T-helper 2 cell treated with Interferon-gamma antibody and Interleukin-4, amounts not matched to agents 5 μg/mL and 100 μg/mL, for 36 hours (primary cell): ENCODE results near the gene TFCP2L1.
"Not testable (repeated sequence)": the region's sequence is repeated elsewhere in the genome, so short reads cannot be mapped to it uniquely, and the experiment has no call there.

Experiments
- DNase-seq: peaks from one replicate; pipeline ENCODE4 v3.0.0; 2021; ENCODE audit warnings: low spot score
- H3K27ac Mint-ChIP-seq: one replicate; pipeline ENCODE4 v1.8.0; 2021; ENCODE audit warnings: mild to moderate bottlenecking, mixed read lengths
- H3K27me3 Mint-ChIP-seq: one replicate; pipeline ENCODE4 v1.8.0; 2021; ENCODE audit warnings: low read depth, mixed read lengths
- H3K36me3 Mint-ChIP-seq: one replicate; pipeline ENCODE4 v1.8.0; 2021; ENCODE audit warnings: low read depth, mixed read lengths
- H3K4me1 Mint-ChIP-seq: one replicate; pipeline ENCODE4 v1.8.0; 2021; ENCODE audit warnings: low read depth, mixed read lengths
- H3K4me3 Mint-ChIP-seq: one replicate; pipeline ENCODE4 v1.8.0; 2022; ENCODE audit warnings: mild to moderate bottlenecking, moderate library complexity, mixed read lengths
- H3K9me3 Mint-ChIP-seq: one replicate; pipeline ENCODE4 v1.8.0; 2021; ENCODE audit warnings: mixed read lengths

The TFCP2L1 gene

DNA sequence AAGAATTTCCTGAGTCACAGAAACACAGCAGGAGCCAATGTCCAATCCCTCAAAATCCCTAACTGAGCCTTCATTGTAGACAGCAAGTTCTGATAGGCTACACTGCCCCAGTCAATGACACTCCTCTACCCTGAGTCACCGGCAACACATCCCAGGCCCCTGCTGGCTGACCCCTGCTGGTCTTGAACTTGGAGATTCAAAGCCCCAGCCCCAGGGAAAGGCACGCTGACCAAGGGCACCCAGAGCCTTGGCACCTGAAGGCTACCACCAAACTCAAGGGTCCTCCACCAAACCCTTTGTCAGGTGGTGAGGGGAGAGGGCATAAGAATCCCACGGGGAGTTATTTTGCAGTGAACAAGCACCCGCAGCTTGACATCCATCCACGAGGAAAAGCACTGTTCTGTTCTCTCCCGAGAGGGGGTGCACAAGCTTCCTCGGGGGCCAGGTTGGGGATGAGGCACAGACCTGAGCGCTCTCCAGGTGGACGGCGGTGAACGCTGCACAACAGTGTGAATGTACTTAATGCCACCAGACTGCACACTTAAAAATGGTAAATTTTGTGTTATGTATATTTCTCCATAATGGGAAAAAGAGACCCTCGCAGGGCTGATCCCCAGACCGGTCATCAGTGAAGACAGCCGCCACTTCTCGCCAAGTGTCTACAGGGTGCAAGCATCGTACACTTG lies 46.9 kb downstream of the TFCP2L1 start:
- Mint-ChIP-seq H3K4me1 (no peaks in the 10 kb centered on the region), H3K9me3 (no peaks in the 10 kb centered on the region), H3K36me3 (no peaks in the 10 kb centered on the region), H3K27me3 (no peaks in the 10 kb centered on the region), H3K4me3 (no peak overlapping the region), H3K27ac (no peak overlapping the region)
- no peak for DNase-seq

DNA sequence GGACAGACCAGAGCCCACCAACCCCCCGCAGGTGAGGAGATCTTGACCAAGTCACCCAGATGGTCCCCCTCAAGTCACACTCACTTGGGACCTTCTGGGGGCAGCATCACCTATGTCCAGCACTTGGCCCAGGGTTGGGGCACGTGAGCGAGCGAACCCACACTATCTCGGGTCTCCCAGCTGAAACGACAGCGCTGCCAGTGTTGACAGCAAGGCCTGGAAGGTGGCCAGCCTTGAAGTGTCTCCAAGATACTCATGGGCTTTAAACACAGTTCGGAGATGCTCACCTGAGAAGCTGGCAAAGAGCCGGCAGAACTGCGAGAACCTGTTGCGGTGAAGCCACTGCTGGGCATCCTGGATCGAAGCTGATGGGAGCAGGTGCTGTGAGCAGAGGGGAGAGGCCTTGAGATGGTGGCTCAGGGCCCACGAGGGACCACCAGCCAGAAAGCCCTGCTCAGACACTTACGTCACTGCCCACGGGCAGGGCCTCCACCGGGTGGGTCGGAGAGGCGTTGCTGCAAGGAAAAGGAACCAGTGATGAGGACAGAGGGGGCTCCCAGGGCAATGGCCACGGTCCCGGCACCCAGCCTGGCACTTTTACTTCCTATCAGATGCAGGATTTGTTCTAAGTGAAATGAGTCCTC lies 47.5 kb downstream of the TFCP2L1 start:
- no peak for DNase-seq
- no peak overlapping the region for H3K27ac Mint-ChIP-seq
- no peaks in the 10 kb centered on the region for H3K9me3 Mint-ChIP-seq
- no peaks in the 10 kb centered on the region for H3K4me1 Mint-ChIP-seq
- no peaks in the 10 kb centered on the region for H3K27me3 Mint-ChIP-seq
- no peak overlapping the region for H3K4me3 Mint-ChIP-seq
- no peaks in the 10 kb centered on the region for H3K36me3 Mint-ChIP-seq

DNA sequence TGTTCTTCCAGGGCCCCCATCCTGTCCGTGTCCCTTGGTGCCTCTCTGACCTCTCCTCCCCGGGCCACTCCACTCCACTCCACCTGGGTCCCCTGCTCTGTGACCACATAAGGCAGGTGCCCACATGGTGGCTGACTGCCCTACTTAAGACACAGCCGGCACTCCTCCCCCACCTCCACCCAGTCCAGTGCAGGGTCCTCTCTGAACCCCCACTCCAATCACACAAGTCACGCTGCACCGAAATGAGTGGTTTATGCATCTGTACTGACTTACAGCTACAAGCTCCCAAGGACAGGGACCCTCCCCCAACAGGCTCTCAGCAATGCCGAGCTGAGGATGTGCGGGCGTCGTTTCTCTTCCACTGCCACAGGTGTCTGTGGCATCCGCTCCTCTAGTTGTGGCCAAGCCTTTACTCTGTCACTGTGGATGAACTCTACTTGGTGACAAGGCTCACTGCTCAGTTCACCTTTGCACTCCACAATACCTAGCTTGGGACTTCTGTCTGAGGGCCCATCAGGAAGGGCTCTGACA lies 48.3 kb downstream of the TFCP2L1 start:
- Mint-ChIP-seq H3K4me3 (no peak overlapping the region), H3K27ac (no peak overlapping the region), H3K4me1 (no peaks in the 10 kb centered on the region), H3K9me3 (no peaks in the 10 kb centered on the region), H3K36me3 (no peaks in the 10 kb centered on the region), H3K27me3 (no peaks in the 10 kb centered on the region)
- DNase-seq, result no peak

DNA sequence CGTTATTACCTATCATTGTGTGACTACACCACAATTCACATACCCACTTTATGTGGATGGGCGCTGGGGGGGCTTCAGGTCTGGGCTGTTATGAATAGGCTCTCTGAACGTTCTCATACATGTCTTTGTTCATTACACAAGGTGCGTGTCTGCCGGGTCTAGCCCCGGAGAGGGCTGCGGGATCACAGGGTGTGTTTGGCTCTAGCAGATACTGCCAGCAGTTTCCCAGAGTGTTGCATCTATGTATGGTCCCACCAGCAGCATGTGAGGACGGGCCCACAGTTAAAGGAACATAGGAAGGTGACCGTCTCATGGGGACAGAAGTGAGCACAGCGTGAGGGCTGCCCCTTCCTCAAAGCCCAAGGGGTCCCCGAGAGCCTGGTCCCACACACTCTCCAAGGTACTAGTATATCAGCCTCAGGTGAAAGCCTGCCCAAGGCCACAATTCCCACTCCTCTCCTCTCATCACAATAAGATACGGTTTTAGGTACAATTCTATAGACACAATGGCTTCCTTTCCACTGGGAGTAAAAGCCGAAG lies 48.8 kb downstream of the TFCP2L1 start:
- H3K36me3 Mint-ChIP-seq, result no peaks in the 10 kb centered on the region
- H3K27me3 Mint-ChIP-seq, result no peaks in the 10 kb centered on the region
- no peak overlapping the region for H3K27ac Mint-ChIP-seq
- no peaks in the 10 kb centered on the region for H3K9me3 Mint-ChIP-seq
- H3K4me1 Mint-ChIP-seq, result no peaks in the 10 kb centered on the region
- H3K4me3 Mint-ChIP-seq, result no peak overlapping the region
- no peak for DNase-seq

DNA sequence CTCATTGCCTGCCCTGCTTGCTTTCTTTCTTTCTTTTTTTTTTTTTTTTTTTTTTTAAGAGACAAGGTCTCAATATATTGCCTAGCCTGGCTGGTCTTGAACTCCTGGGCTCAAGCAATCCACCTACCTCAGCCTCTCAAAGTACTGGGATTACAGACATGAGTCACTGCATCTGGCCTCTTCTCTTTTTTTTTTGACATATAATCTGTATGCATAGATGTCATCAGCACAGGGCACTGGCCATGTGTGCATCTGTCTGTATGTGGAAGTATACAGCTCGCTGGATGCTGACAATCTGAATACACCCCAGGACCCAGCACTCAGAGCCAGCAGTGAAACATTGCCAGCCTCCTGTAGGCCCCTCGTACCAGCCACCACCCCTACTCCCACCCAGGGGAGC lies 49.5 kb downstream of the TFCP2L1 start:
- no peaks in the 10 kb centered on the region for H3K36me3 Mint-ChIP-seq
- H3K4me1 Mint-ChIP-seq, result no peaks in the 10 kb centered on the region
- H3K27ac Mint-ChIP-seq, result no peak overlapping the region
- no peaks in the 10 kb centered on the region for H3K9me3 Mint-ChIP-seq
- no peak overlapping the region for H3K4me3 Mint-ChIP-seq
- no peak for DNase-seq
- no peaks in the 10 kb centered on the region for H3K27me3 Mint-ChIP-seq

DNA sequence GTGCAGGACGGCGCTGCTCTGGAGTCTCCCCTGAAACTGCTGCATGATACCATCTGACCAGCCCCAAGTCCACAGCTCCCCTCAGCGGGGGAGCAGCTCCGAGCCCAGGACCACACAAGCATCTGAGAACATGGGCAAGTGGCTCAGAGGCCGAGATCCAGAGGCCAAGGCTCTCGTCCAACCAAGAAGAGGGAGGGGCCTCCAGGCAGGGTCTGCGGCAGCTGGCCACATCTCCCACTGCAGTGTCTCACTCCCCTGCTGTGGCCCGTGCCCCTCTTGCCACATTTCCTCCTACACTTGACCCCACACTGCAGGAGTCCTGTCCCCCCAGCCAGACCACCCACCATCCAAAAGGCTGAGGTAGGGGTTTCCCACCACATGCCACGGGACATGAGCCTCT lies 50.2 kb downstream of the TFCP2L1 start:
- H3K36me3 Mint-ChIP-seq, result no peaks in the 10 kb centered on the region
- no peaks in the 10 kb centered on the region for H3K9me3 Mint-ChIP-seq
- H3K27ac Mint-ChIP-seq, result no peak overlapping the region

DNA sequence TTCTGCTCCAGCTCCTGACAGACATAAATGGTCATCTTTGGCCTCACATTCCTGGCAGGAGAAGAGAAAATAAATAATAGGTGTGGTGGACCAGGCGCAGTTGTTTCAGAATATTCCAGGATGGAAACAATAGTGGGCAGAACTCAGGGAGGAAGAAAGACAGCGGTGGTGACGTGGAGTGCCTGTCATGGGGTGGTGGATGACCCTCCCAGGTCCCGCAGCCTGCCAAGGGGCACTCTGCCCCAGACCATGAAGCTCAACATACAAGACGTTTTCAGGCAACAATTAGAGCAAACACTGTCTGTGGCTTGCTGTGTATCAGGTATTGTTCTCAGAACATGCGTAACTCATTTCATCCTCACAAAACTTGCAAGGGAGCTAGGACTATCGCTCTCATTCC lies 50.9 kb downstream of the TFCP2L1 start:
- DNase-seq, result no peak

More for the DNA sequence above, 50.2 kb downstream of the TFCP2L1 start:
- Mint-ChIP-seq H3K4me3 (no peak overlapping the region), H3K4me1 (no peaks in the 10 kb centered on the region), H3K27me3 (no peaks in the 10 kb centered on the region)
- DNase-seq, result no peak

DNA sequence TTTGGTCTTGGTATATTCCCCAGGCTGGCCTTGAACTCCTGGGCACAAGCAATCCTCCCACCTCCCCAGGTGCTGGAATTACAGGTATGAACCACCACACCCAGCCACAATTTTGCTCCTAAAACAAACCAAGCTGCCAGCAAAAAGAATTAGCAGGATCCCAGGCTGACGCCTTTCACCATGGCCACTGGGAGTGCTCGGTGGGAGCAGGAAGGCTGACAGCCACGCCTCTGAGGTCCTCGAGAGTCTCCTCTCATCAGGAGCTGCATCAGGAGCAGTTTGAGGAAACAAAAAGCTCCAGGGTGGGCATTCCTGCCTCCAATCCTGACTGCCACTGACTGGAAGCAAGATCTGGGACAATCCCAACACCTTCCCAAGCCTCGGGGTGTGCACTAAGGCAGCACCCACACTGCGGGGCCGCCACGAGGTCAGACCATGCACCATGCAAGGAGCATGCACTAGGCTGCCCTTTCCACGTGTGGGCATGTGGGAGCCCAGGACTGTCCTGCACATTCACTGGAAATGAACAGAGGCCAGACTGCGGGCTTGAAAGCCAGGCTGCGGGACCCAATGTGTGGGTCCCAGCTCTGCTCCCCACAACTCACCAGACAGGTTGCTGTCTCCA lies 51.4 kb downstream of the TFCP2L1 start:
- H3K9me3 Mint-ChIP-seq, result no peaks in the 10 kb centered on the region
- DNase-seq, result no peak

More for the DNA sequence above, 50.9 kb downstream of the TFCP2L1 start:
- Mint-ChIP-seq H3K27ac (no peak overlapping the region), H3K27me3 (no peaks in the 10 kb centered on the region), H3K9me3 (no peaks in the 10 kb centered on the region), H3K4me1 (no peaks in the 10 kb centered on the region), H3K4me3 (no peak overlapping the region), H3K36me3 (no peaks in the 10 kb centered on the region)

DNA sequence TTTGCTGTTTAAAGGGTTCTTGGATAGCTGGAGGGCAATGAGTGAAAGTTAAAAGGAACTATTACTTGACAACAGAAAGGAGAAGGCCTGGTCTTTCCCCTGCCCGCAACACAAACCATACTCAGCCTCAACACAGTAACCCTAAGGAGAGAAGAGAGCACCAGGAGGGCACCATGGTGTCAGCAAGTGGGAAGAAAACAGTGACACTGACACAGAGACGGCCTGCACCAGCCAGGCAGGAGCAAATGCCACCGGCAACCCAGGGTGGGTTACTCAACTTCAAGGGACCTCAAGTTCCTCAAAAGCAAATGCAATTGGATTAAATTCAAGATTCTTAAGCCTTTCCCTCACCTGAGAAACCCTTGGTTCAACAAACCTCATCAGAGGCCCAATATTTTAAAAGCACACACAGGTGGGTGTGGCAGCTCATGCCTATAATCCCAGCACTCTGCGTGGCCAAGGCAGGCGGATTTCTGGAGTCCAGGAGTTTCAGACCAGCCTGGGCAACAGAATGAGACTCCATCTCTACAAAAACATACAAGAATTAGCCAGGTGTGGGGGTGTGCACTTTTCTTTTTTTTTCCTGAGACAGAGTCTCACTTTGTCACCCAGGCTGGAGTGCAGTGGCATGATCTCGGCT lies 52.3 kb downstream of the TFCP2L1 start:
- Mint-ChIP-seq H3K4me1 (no peaks in the 10 kb centered on the region), H3K9me3 (no peaks in the 10 kb centered on the region), H3K27me3 (no peaks in the 10 kb centered on the region), H3K27ac (no peak overlapping the region), H3K36me3 (no peaks in the 10 kb centered on the region), H3K4me3 (no peak overlapping the region)
- no peak for DNase-seq

More for the DNA sequence above, 51.4 kb downstream of the TFCP2L1 start:
- Mint-ChIP-seq H3K27ac (no peak overlapping the region), H3K4me1 (no peaks in the 10 kb centered on the region), H3K4me3 (no peak overlapping the region), H3K36me3 (no peaks in the 10 kb centered on the region), H3K27me3 (no peaks in the 10 kb centered on the region)

DNA sequence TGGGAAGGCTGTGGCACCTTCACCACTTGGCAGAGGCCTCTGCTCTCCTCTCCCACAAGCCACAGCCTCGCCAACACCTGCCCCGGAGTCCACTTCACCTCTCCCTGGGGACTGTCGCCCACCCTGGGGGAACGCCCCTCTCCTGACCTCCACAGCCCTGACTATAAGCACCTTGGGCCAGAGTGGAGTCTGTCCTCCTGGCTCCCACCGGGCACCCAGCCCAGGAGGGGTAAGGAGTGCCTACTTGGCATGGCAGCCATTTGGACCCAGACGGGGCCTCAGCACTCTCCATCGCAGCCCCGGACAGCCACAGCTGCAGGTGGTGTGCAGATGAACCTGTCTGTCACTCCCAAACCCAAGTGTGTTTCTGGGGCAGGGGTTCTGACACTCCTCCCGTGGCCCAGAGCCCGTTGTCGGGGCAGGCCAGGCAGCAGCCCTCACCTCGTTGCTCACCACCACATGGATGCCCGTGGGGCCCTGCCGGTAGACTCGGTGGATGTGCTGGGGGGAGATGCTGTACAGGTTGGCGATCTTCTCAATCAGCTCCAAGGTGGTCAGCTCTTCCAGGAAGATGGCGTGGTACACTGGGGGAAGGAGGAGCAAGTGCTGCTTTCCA lies 53.5 kb downstream of the TFCP2L1 start:
- no peaks in the 10 kb centered on the region for H3K4me1 Mint-ChIP-seq
- no peak overlapping the region for H3K27ac Mint-ChIP-seq
- no peaks in the 10 kb centered on the region for H3K36me3 Mint-ChIP-seq
- no peak overlapping the region for H3K4me3 Mint-ChIP-seq
- no peaks in the 10 kb centered on the region for H3K27me3 Mint-ChIP-seq
- DNase-seq, result no peak
- no peaks in the 10 kb centered on the region for H3K9me3 Mint-ChIP-seq

DNA sequence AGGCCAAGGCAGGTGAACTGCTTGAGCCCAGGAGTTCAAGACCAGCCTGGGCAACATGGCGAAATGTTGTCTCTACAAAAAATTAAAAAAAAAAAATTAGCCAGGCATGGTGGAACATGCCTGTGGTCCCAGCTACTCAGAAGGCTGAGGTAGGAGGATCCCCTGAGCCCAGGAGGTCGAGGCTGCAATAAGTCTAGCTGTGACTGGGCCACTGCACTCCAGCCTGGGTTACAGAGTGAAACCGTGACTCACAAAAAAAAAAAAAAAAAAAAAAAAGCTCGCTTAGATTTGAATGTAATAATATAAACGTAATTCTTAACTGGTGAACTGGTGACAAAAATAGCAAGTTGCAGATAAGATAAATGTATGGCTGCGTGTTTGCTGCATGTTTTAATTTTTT lies 56.5 kb downstream of the TFCP2L1 start:
- H3K4me3 Mint-ChIP-seq, result no peak overlapping the region
- H3K27ac Mint-ChIP-seq, result no peak overlapping the region
- DNase-seq, result no peak
- H3K36me3 Mint-ChIP-seq, result no peaks in the 10 kb centered on the region
- H3K27me3 Mint-ChIP-seq, result no peaks in the 10 kb centered on the region
- H3K4me1 Mint-ChIP-seq, result no peaks in the 10 kb centered on the region
- H3K9me3 Mint-ChIP-seq, result no peaks in the 10 kb centered on the region

DNA sequence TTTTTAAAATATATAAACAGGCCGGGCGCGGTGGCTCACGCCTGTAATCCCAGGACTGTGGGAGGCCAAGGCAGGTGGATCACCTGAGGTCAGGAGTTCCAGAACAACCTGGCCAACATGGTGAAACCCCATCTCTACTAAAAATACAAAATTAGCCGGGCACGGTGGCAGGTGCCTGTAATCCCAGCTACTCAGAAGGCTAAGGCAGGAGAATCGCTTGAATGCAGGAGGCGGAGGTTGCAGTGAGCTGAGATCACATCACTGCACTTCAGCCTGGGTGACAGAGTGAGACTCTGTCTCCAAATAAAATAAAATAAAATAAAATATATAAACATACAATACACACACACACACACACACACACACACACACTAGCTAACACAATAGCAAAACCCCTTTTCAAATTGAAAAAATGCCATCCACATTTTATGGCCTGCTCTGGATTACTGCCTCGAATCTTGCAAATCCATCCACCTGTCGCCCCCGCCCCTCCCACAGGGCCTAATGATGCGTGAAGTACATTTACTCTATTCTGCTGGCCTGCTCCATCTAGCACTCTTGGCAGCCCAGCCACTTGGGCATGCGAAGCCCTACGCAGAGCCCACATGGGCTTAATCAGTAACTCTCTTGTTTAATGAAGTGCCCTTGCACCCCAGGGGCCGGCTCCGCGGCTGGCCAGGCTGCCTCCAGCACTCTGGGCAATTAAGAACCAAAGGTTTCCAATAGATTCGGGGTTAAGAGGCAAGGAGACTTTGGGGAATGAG lies 57.4 kb downstream of the TFCP2L1 start:
- H3K4me3 Mint-ChIP-seq, H3K27me3 Mint-ChIP-seq, H3K27ac Mint-ChIP-seq, H3K4me1 Mint-ChIP-seq, H3K9me3 Mint-ChIP-seq, DNase-seq, H3K36me3 Mint-ChIP-seq: not testable (repeated sequence)

DNA sequence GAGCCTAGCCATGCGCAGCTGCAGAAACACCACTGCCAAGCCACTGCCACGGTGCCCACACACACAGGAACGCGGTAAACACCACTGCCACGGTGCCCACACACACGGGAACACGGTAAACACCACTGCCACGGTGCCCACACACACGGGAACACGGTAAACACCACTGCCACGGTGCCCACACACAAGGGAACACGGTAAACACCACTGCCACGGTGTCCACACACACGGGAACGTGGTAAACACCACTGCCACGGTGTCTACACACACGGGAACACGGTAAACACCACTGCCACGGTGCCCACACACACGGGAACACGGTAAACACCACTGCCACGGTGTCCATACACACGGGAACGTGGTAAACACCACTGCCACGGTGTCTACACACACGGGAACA lies 59.3 kb downstream of the TFCP2L1 start:
- not testable (repeated sequence) for H3K27ac Mint-ChIP-seq, H3K4me1 Mint-ChIP-seq

More for the DNA sequence above, 59.3 kb downstream of the TFCP2L1 start:
- DNase-seq, H3K36me3 Mint-ChIP-seq, H3K4me3 Mint-ChIP-seq, H3K27me3 Mint-ChIP-seq, H3K9me3 Mint-ChIP-seq: not testable (repeated sequence)
